Activated CD4-positive, CD25-positive, alpha-beta regulatory T cell treated with anti-CD3 and anti-CD28 coated beads, Interleukin-2, amount 50 U/mL, for 16 hours (primary cell): ENCODE measurements around the gene MALSU1.

Experiments
- DNase-seq: peaks from one replicate; pipeline ENCODE4 v3.0.0-alpha.2; 2020; ENCODE audit warnings: low read depth, low spot score

MALSU1 gene

DNA sequence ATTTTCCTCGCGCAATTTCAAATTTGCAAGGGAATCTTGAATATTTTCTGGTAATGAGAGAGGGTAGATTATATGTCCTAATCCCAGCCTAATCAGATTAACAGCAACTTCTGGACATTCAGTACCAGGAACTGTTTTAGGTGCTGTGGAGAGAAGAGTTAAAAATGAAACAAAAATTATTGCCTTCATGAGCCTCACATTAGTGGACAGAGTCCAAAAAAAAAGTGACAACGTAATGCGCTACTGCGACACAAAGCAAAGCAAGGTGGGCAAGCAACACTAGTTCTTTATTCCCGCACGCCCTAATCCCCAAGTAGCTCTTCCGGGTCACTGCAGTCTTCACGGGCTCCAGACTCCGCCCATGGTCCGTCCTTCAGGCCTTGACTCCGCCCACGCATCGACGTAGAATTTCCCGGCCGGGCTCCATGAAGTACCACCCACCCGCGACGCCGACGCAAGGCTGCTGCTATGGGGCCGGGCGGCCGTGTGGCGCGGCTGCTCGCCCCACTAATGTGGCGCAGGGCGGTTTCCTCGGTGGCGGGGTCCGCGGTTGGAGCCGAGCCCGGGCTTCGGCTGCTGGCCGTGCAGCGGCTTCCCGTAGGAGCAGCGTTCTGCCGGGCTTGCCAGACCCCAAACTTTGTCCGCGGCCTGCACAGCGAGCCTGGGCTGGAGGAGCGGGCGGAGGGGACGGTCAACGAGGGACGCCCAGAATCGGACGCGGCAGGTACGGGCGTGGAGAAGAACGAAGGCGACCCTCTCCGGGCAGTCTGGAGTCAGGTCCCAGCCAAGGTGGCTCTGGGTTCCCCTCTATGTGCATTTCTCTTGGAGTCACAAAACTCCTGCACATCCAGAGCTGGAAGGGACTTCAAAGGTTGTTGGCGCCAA lies at the start of gene MALSU1:
Gene MALSU1, plus strand, starts transcription at position 455 of the 885 bp plus-strand sequence. Its CDS starts 14 bp downstream, at position 469.
- peak; percentile 92 for DNase-seq

DNA sequence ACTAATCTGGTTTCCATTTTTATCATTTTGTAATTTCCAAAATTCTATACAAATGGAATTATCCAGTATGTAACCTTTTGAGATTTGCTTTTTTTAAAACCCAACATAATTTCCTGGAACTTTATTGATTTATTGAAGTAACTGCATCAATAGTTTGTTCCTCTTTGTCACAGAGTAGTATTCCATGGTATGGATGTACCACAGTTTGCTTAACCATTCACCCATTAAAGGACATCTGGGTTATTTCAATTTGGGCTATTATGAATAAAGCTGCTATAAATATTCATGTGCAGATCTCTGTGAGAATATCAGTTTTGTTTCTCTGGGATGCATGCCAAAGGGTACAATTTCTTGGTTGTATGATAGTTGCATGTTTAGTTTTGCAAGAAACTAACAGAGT lies 49.7 kb upstream of the MALSU1 start:
- no peak for DNase-seq

DNA sequence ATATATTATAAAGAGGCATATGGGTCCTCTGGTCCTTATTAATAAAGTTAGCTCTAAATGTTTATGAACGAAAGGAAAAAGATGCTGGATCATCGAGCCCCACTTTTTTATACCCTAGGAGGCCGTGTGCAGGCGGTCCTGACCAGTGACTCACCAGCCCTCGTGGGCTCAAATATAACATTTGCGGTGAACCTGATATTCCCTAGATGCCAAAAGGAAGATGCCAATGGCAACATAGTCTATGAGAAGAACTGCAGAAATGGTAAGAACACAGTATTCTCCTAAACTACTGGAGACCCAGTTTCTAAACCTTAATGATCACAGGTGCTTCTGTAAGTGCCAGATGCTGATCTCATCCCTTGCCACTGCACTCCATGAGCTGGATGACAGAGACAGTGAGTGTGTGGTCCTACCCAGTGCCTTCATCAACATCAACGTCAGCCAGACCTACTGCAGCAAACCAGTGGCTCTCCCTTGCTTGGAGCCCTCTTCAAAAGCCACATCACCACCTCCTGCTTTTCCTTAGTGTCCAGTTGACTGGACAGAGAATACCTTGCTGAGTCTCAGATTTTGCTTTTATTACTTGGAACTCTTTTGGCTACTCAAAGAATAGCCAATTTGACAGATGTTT lies 45.0 kb upstream of the MALSU1 start:
- no peak for DNase-seq

DNA sequence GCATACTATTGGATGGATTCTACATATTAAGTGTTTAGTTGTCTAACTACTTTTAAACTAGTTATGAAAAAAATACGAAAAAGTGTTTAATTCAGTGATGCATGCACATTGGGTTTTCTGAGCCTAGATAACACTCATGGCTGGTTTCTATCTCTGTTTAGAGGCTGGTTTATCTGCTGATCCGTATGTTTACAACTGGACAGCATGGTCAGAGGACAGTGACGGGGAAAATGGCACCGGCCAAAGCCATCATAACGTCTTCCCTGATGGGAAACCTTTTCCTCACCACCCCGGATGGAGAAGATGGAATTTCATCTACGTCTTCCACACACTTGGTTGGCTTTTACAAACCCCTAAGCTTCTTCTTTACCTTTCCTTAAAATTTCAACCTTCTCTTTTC lies 42.4 kb upstream of the MALSU1 start:
- DNase-seq: no peak

DNA sequence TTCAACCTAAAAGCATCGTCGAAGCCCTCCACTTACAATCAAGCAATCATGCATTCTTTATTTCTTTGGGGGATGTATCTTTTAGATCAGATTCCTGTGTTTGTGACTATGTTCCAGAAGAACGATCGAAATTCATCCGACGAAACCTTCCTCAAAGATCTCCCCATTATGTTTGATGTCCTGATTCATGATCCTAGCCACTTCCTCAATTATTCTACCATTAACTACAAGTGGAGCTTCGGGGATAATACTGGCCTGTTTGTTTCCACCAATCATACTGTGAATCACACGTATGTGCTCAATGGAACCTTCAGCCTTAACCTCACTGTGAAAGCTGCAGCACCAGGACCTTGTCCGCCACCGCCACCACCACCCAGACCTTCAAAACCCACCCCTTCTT lies 38.8 kb upstream of the MALSU1 start:
- DNase-seq: no peak

DNA sequence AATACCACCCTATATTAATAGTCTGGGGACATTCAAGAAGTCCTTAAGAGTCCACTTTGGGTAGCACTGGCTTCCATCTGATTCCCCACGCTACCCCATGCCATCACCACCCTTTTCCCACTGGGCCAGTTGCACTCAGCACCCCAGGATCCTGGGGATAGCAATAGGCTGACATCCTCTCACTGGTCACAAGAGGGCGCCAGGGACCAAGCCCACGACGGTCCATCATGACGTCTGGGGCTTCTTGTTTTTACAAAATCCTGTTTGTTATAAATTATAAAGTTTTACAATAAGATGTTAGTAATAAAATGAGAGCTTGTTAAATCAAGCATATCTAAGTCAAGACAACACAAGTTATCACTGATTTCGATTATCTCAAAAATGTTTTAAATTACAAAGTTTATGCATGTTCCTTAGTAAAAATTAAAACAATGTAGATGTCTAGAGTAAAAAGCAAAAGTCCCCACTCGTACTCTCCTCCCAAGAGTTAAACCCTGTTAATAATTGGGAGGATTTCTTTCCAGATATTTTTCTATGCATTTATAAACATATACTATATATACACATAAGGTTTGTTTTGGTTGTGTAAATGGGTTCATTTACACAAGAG lies 37.2 kb upstream of the MALSU1 start:
- peak; percentile 18 for DNase-seq

DNA sequence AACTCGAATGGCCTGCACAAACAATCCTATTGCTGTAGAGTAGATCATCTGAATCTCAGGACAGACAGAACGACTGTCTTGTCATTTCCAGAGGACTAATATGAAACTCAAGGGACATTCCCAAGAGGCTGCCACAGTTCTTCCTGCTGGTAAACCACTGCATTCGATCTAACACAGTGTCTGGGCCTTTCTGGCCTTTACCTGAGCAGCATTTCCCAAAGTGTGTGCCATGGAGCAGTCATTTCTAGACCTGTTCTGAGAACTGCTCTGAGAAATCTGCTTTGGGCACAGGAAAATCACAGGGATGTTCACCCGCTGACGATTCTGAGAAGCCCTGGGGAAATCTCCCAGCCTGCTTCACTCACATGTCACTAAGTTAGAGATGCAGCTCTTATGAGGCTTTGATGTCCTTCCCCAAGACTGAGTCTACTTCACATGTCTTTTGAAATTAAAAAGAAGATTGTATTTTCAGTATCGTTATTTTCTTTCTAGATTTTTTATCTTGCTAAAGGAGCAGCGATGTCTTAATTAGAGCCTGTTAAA lies 34.2 kb upstream of the MALSU1 start:
- DNase-seq: no peak

DNA sequence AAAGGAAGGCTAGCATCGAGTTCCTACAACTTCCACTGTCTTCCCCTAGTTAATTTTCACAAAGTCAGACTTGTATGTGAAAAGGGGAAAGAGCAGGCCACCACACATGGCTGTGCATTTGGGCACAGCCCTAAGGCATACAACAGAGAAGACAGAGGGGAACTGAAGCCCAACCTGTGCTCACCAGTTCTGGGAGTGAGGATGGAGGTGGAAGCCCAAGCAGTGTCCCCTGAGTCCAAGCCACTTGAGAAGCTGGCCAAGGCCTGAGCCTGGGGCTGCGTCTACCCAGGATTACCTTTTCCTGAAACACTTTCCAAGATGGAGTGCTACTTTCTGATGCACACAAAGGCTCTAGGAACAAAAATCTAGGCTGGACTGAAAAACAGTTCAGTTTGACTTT lies 32.2 kb upstream of the MALSU1 start:
- DNase-seq: no peak

DNA sequence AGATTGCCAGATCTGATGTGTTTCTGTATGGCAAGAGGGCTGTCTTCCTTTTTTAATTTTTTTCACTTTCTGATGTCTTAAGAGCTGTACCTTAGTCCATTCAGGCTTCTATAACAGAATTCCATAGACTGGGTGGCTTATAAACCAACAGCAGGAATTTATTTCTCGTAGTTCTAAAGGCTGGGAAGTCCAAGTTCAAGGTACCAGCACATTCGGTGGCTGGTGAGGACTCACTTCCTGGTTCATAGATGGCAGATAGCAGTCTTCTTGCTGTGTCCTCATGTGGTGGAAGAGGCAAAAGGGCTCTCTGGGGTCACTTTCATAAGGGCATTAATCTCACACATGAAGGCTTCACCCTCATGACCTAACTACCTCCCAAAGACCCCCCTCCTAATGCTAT lies 31.8 kb upstream of the MALSU1 start:
- no peak for DNase-seq

DNA sequence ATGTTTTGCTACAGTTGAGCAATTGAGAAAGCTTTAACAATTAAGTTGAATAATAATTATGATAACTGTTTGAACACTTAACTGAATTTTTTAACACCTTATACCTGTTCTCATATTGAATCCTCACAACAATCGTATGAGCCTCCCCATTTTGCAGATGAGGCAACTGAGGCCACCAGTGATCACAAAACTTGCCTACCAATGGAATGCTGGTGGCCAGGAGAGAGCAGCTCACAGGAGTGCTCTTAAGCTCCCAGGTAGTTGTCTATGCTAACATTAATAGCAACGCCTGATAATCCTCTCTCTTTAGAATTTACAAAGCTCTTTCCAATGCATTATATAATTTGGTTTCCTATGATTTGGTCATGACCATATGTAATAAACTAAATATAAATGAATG lies 31.0 kb upstream of the MALSU1 start:
- DNase-seq: no peak

DNA sequence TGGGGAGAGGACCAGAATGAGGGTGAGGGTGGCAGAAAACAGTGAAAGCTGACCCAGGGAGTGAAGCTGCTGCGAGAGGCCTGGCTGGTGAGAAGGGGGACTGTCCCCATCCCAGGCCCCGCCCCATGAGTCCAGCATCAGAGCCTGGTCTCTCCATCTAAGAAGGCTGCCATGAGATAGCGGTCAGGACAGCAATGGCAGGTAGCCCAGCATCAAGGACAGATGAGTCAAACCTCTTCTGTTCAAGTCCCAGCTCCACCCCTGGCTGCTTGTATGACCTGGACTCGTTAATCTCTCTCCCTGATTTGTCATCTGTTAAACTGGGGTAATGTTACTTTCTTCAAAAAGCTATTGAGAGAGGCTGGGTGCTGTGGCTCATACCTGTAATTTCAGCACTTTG lies 30.4 kb upstream of the MALSU1 start:
- DNase-seq: no peak

DNA sequence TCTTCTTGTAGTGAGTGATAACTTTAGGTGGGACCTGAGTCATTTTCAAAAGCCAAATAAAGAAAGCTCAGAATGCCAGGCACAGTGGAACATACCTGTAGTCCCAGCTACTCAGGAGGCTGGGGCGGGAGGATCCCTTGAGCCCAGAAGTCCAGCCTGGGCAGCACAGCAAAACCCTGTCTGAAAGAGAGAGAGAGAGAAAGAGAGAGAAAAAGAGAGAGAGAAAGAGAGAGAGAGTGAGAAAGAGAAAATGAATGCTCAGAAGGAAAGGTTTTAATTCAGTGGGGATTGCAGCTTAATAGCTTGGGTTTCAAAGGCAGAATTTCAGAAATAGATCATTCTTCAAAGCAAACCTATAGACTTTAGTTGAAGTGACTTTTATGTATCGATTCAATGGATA lies 26.9 kb upstream of the MALSU1 start:
- DNase-seq: no peak

DNA sequence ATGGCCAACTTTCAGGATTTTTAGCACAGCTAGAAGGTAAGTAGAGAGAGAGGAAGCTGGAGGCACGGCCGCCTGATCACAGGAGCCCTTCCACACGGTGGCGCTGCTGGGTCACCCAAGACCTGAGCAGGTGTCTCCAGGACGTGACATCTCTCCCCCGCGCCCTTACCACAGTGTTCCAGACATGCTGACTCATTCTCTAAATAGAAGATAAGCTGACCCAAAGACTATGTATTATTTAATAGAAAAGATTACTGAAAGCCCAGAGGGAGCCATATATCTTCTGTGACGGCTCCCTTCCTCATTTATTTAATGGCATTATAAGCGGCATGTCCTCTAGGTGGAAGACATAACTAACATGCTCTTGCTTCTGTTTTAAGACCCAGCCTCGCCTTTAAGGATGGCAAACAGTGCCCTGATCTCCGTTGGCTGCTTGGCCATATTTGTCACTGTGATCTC lies 26.0 kb upstream of the MALSU1 start:
- DNase-seq: peak; percentile 72

DNA sequence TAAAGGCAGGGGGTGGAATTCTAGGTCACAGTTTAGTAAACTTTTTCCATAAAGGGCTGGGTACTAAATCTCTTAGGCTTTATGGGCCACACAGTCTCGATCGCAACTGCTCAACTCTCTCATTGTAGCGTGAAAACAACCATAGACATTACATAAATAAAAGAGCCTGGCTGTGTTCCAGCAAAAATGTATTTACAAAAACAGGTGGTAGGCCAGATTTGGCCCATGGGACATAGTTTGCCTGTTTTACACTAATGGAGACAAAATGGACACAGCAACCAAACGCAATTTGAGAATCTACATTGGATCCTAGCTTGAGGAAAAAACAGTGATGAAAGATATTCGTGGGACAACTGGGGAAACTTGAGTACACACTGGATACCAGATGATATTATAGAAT lies 23.2 kb upstream of the MALSU1 start:
- no peak for DNase-seq

DNA sequence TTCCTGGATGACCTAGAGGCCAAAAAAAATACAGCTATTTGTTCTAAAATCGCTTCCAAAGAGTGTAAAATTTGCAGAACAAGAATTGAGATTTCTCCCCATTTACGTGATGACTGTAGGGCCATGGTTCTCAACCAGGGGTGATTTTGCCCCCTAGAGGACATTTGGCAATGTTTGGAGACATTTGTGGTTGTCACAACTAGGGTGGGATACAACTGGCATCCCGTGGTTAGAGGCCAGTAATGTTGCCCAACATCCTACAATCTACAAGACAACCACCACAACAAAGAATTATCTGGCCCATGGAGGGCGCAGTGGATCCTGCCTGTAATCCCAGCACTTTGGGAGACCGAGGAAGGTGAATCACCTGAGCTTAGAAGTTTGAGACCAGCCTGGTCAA lies 22.8 kb upstream of the MALSU1 start:
- DNase-seq: no peak

DNA sequence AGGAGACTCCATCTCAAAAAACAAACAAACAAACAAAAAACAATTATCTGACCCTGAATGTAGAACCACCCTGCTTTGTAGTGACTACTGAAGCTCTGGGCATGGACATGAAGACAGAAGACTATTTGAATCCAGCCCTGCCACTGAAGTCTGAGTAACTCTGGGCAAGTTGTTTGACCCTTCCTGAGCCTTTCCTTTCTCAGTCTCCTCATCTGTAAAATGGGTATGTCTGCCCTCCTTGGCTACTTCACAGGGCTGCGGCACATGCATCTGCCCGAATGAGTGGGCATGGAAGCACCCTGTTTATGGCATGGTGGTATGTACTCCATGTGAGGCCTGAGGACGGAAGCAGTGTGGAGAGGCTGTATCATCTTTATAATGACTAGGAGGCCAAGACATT lies 22.2 kb upstream of the MALSU1 start:
- no peak for DNase-seq

DNA sequence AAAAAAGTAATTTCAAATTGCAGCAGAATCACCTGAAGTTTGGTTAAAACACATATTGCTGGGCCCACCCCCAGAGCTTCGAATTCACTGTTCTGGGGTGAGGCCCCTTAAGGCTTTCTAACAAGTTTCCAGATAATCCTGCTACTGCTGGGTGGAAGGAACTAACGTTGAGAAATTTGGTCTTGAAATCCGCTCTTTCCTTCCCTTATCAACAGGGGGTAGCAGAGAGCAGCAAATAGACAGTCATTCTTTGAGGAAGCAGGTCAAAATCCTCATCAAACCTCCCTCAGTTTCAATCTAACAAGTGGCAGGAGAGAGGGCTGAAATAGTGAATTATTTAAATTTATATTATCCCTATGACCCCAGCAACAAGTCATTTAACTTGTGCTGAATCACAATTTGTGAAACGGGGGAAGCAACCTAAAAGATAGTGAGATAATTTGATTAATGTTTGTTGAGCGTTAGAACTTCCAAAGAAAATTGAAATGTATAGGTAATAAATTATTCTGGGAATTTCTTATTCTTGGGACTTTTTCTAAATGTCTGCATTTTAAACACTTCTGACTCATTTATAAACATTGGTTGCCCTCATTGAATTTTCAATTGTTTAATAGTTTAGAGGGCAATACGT lies 21.7 kb upstream of the MALSU1 start:
- DNase-seq: no peak

DNA sequence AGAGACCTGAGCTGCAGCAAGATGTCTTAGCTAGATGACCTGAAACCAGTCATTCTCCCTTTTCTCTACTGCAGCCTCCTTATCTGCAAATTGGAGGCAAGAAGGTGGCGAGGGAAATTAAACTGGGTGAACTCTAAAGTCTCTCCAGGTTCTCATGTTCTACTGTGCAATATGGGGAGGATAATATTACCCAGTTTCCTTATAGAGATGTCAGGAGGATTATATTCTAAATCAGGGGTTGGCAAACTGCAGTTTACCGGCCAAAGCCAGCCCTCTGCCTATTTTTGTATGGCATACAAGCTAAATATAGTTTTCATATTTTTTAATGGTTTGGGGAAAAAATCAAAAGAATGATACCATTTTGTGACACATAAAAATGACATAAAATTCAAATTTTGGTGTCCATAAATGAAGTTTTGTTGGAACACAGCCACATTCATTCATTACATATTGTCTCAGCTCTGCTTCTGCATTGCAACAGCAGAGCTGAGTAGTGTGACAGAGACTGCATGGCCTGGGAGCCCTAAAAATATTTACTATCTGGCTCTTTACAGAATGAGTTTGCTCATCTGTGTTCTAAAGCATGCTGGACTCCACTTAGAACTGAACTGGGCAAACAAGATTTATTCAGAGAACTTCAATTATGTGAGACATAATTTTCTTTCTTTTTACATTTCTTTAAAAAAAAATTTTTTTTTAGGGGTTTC lies 19.2 kb upstream of the MALSU1 start:
- no peak for DNase-seq

DNA sequence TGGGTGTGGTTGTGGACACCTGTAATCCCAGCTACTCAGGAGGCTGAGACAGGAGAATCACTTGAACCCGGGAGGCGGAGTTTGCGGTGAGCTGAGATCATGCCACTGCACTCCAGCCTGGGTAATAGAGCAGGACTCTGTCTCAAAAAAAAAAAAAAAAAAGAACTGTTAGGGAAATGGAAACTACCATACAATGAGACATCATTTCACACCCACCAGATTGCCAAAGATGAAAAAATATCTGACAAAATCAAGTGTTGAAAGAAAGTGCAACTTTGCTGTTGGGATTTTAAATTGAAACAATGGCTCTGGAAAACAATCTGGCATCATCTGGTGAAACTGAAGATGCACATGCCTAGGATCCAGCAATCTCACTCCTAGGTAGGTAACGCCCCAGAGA lies 16.1 kb upstream of the MALSU1 start:
- no peak for DNase-seq

DNA sequence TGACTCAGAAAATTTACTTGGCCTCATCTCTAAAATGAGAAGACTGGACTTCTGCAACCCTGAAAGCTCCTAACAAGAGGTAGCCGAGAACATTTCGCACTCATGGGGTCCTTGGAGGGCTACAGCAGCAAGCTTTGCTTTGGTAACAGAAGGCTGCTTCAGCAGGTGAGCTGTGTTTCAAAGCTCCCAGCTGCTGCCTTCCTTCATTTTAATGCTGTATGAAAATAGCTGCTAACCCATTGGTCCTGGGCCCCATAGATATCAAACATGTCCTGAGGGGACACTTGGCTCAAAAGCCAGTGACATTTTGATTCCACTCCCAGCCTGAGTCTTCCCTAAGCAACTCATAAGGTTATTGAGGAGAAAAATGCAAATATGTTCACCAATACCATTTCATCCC lies 14.3 kb upstream of the MALSU1 start:
- DNase-seq: no peak
